B cell (primary cell): ENCODE data around the gene LRIG1. TPM values are rescaled to one million over a fixed set of nuclear protein-coding genes. Genes with fewer than 3 reads are reported as not detected.

Source experiments
- ATAC-seq: fragments of 200-7000 bp; cut with Tn5 transposase; one replicate; pipeline ENCODE4 v1.10.0; 2021; ENCODE audit warnings: low read depth, mild to moderate bottlenecking, moderate number of reproducible peaks, moderate library complexity
- CTCF ChIA-PET: fragments of 350-600 bp; sonication (Branson Sonifier 250); formaldehyde crosslinking; loops from one replicate; lab custom pipeline; 2021; ENCODE audit warnings: antibody characterized with exemption, inconsistent platforms; lab: Charles Lee
- POLR2A ChIA-PET: fragments of 350-600 bp; sonication (Branson Sonifier 250); formaldehyde crosslinking; loops from one replicate; lab custom pipeline; 2021; ENCODE audit warnings: antibody characterized with exemption; lab: Charles Lee
- DNase-seq: peaks from one replicate; pipeline ENCODE4 v3.0.0; 2013
- H2AFZ ChIP-seq: 2 replicates; pipeline ENCODE4 v1.6.1; 2012; ENCODE audit warnings: mild to moderate bottlenecking, low read depth, low read length; ENCODE audit not compliant: insufficient read depth, poor library complexity, severe bottlenecking
- H3K27ac ChIP-seq, 2 donors: 1 replicate in 1 of 2; 2 replicates in 1 of 2; pipeline ENCODE4 v1.5.1; 2012 to 2013; ENCODE audit warnings: low read length in 2 of 2, mild to moderate bottlenecking in 2 of 2, moderate library complexity in 1 of 2
- H3K27me3 ChIP-seq, 4 experiments: fragments of 200-600 bp in 1 of 4; sonication (generic) in 1 of 4; replicated peaks in 1 of 4; 1 replicate in 2 of 4; 2 replicates in 2 of 4; pipeline versions ENCODE4 v1.6.1 to v1.7.0; 2013 to 2016; ENCODE audit warnings: low read length in 3 of 4, mild to moderate bottlenecking in 2 of 4, mixed read lengths in 1 of 4, moderate library complexity in 1 of 4; ENCODE audit not compliant: insufficient read depth in 4 of 4, control insufficient read depth in 3 of 4; ENCODE audit errors: control extremely low read depth in 1 of 4
- H3K36me3 ChIP-seq, 2 experiments: replicated peaks in 1 of 2; 1 replicate in 1 of 2; 2 replicates in 1 of 2; pipeline versions ENCODE4 v1.6.1 to v1.7.1; 2013; ENCODE audit warnings: low read length in 1 of 2; ENCODE audit not compliant: insufficient read depth in 2 of 2, control insufficient read depth in 1 of 2; ENCODE audit errors: control extremely low read depth in 1 of 2, extremely low read depth in 1 of 2
- H3K4me1 ChIP-seq, 2 donors: fragments of 200-600 bp in 1 of 2; sonication (generic) in 1 of 2; 1 replicate in 1 of 2; 2 replicates in 1 of 2; pipeline versions ENCODE4 v1.5.1 to v1.6.1; 2013 to 2017; ENCODE audit warnings: low read length in 2 of 2; ENCODE audit not compliant: control insufficient read depth in 2 of 2, insufficient read depth in 2 of 2
- H3K4me2 ChIP-seq: replicated peaks from 2 replicates; pipeline ENCODE3; 2012; ENCODE audit warnings: mild to moderate bottlenecking, low read depth, low read length; ENCODE audit not compliant: poor library complexity, severe bottlenecking
- H3K4me3 ChIP-seq, 5 experiments: fragments of 200-600 bp in 1 of 5; sonication (generic) in 1 of 5; 1 replicate in 3 of 5; 2 replicates in 2 of 5; pipeline versions ENCODE4 v1.5.1 to v1.7.0; 2011 to 2016; ENCODE audit warnings: low read length in 4 of 5, mild to moderate bottlenecking in 4 of 5, low read depth in 2 of 5, control low read depth in 1 of 5, moderate library complexity in 1 of 5; ENCODE audit not compliant: insufficient read depth in 1 of 5; ENCODE audit errors: control extremely low read depth in 1 of 5, extremely low read depth in 1 of 5
- H3K79me2 ChIP-seq: fragments of 200-600 bp; sonication (generic); one replicate; pipeline ENCODE4 v1.6.0; 2016; ENCODE audit warnings: low read length; ENCODE audit not compliant: control insufficient read depth, insufficient read depth
- H3K9ac ChIP-seq: fragments of 200-600 bp; sonication (generic); 2 replicates; pipeline ENCODE4 v1.6.1; 2017; ENCODE audit warnings: mild to moderate bottlenecking, low read length, moderate library complexity
- H3K9me3 ChIP-seq, 3 donors: one replicate each; pipeline versions ENCODE4 v1.6.1 to v1.7.1; 2013; ENCODE audit warnings: low read length in 2 of 3; ENCODE audit not compliant: control insufficient read depth in 2 of 3, insufficient read depth in 1 of 3; ENCODE audit errors: control extremely low read depth in 1 of 3
- H4K20me1 ChIP-seq: 2 replicates; pipeline ENCODE4 v1.6.0; 2012; ENCODE audit warnings: mild to moderate bottlenecking, low read length; ENCODE audit not compliant: insufficient read depth, control insufficient read depth, poor library complexity, severe bottlenecking
- H3K27ac Mint-ChIP-seq: one replicate; pipeline ENCODE4 v1.8.0; 2021; ENCODE audit warnings: mixed read lengths
- H3K27me3 Mint-ChIP-seq: one replicate; pipeline ENCODE4 v1.8.0; 2021; ENCODE audit warnings: mixed read lengths
- H3K4me1 Mint-ChIP-seq: one replicate; pipeline ENCODE4 v1.8.0; 2021; ENCODE audit warnings: mixed read lengths
- H3K4me3 Mint-ChIP-seq: one replicate; pipeline ENCODE4 v1.8.0; 2021; ENCODE audit warnings: mixed read lengths
- H3K9me3 Mint-ChIP-seq: one replicate; pipeline ENCODE4 v1.8.0; 2022; ENCODE audit warnings: mixed read lengths; ENCODE audit not compliant: insufficient read depth
- EZH2 ChIP-seq: IDR thresholded peaks from 2 replicates; pipeline ENCODE4 v1.6.1; 2012; ENCODE audit warnings: borderline replicate concordance, low read depth, mild to moderate bottlenecking, moderate library complexity, low read length; ENCODE audit not compliant: insufficient read depth, poor library complexity, severe bottlenecking
- WGBS: methylation state at CpG from one replicate; pipeline ENCODE4 v1.1.5; 2013; ENCODE audit warnings: missing lambda C conversion rate; ENCODE audit not compliant: insufficient coverage; 5-methylcytosine and 5-hydroxymethylcytosine counted together
- intact Hi-C: fragments of 100-400 bp; cut with micrococcal nuclease; formaldehyde crosslinking; loops from one replicate; pipeline ENCODE4 v1.10.0; 2022
- polyA plus RNA-seq: library from polyadenylated mRNA; depleted of rRNA; stranded (reverse); fragments of >200 nt; gene quantifications from 2 replicates; pipeline ENCODE4 v1.2.3, GENCODE V29; 2012
- total RNA-seq, 2 donors: library from RNA; stranded (reverse); fragments of 120-200 nt in 1 of 2; gene quantifications; 1 replicate in 1 of 2; 2 replicates in 1 of 2; pipeline versions ENCODE4 v1.2.3 to v1.2.4, GENCODE V29; 2013 to 2022
- TF ChIP-seq, protein P1 (sequence below): fragments of 200-600 bp; IDR thresholded peaks from one replicate; pipeline ENCODE4 v1.8.0; 2022; ENCODE audit warnings: antibody characterized with exemption, mild to moderate bottlenecking

Gene LRIG1
- total and polyA plus RNA-seq, 2 donors (not counting 1 experiment from before 2014, with no cell fraction given) = 9.2 to 12.4 TPM

DNA sequence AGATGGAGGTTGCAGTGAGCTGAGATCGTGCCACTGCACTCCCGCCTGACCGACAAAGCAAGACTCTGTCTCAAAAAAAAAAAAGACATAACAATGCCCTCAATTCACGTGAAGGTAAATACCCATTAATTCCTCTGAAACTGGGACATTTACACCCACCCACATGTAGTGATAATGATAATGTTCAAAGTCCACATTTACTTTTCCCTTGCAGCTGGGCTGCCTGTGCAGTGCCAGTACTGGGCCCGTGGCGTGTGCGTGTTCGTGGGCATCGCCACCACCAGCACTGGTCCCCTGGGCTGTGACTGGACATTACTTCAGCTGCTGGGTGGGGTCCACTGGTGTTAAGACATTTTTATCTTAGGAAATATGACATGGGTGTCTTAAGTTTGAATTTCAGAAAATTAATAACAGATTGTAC, 156.4 kb downstream of the LRIG1 start:
- intact Hi-C loops = no loop called here
- Histone ChIP-seq H3K27me3 (no peaks in the 10 kb centered on the region), H3K79me2 (peaks cover 3% of the 10 kb centered on the region), H4K20me1 (no peaks in the 10 kb centered on the region), H2AFZ (no peak overlapping the region), H3K4me3 (no peak overlapping the region), H3K4me2 (no peak overlapping the region), H3K4me1 (no peaks in the 10 kb centered on the region), H3K9me3 (peaks cover 0 to 3% (median 0%) of the 10 kb centered on the region in 3 donors), H3K36me3 (peaks cover 2 to 13% of the 10 kb centered on the region in 2 experiments), H3K27ac (no peak overlapping the region), H3K9ac (no peak overlapping the region)
- H3K27ac Mint-ChIP-seq = no peak overlapping the region
- TF ChIP-seq, protein P1, sequence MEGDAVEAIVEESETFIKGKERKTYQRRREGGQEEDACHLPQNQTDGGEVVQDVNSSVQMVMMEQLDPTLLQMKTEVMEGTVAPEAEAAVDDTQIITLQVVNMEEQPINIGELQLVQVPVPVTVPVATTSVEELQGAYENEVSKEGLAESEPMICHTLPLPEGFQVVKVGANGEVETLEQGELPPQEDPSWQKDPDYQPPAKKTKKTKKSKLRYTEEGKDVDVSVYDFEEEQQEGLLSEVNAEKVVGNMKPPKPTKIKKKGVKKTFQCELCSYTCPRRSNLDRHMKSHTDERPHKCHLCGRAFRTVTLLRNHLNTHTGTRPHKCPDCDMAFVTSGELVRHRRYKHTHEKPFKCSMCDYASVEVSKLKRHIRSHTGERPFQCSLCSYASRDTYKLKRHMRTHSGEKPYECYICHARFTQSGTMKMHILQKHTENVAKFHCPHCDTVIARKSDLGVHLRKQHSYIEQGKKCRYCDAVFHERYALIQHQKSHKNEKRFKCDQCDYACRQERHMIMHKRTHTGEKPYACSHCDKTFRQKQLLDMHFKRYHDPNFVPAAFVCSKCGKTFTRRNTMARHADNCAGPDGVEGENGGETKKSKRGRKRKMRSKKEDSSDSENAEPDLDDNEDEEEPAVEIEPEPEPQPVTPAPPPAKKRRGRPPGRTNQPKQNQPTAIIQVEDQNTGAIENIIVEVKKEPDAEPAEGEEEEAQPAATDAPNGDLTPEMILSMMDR = no peak
- TF ChIP-seq EZH2 = no peak
- ATAC-seq = no peak
- H3K9me3 Mint-ChIP-seq = no peaks in the 10 kb centered on the region
- 100% methylated on average over 4 of the region's 9 CpGs for WGBS
- no peak overlapping the region for H3K4me3 Mint-ChIP-seq
- ChIA-PET POLR2A (no interaction called here), CTCF (interaction anchor here (0.9 kb wide), 1 partner anchor 10 kb away, joined by 3 read pairs; no protein-coding TSS in a partner anchor)
- no peak for DNase-seq
- H3K27me3 Mint-ChIP-seq = no peaks in the 10 kb centered on the region
- peaks cover 3% of the 10 kb centered on the region for H3K4me1 Mint-ChIP-seq

DNA sequence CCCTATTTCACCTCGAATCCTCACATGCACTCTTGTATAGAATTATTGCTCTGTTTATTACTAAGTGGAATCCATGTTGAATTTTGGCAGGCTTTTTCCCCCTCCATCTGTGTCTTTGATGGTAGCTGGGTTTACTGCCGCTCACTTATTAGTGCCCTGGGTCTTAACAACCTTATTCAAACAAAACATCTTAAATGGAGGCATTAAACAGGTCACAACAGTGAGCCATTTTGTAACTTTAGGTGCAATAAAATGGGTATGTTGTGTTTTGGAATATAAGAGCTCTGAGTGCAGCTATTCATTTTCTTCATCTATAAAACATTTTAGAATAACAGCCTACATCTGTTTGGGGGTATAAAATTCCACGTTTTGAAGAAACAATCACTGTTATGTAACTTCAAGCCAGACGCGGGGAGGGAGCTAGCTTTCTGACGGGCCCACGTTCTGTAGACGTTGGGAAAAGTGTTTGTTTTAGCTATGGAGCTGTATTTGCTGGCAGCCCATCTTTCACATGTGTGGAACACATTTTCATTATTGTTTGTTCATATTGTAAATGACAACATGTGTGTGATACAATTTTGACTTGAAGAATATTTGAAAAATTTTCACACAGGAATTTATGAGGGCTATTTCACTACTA, 158.0 kb downstream of the LRIG1 start:
- no peak for ATAC-seq
- Histone ChIP-seq H3K4me1 (no peaks in the 10 kb centered on the region), H4K20me1 (no peaks in the 10 kb centered on the region), H3K4me2 (no peak overlapping the region), H3K4me3 (no peak overlapping the region), H3K27me3 (no peaks in the 10 kb centered on the region), H2AFZ (no peak overlapping the region), H3K36me3 (peaks cover 2 to 10% of the 10 kb centered on the region in 2 experiments), H3K9ac (no peak overlapping the region), H3K9me3 (peaks cover 0 to 3% (median 0%) of the 10 kb centered on the region in 3 donors), H3K27ac (no peak overlapping the region), H3K79me2 (peaks cover 3% of the 10 kb centered on the region)
- H3K9me3 Mint-ChIP-seq = no peaks in the 10 kb centered on the region
- POLR2A ChIA-PET = no interaction called here
- peaks cover 3% of the 10 kb centered on the region for H3K4me1 Mint-ChIP-seq
- no peak for DNase-seq
- TF ChIP-seq, protein P1 = no peak
- TF ChIP-seq EZH2 = no peak
- no peak overlapping the region for H3K4me3 Mint-ChIP-seq
- WGBS = 97% methylated on average over 6 of the region's 8 CpGs
- H3K27ac Mint-ChIP-seq = no peak overlapping the region
- no peaks in the 10 kb centered on the region for H3K27me3 Mint-ChIP-seq
- intact Hi-C loops = no loop called here
- CTCF ChIA-PET = interaction anchor here (1.1 kb wide), 1 partner anchor 66 kb away, joined by 3 read pairs; no protein-coding TSS in a partner anchor
